Esophagus squamous epithelium (tissue), 5 donors: ENCODE results near the gene SZT2. TPM values are rescaled to one million over a fixed set of nuclear protein-coding genes. Genes with fewer than 3 reads are reported as not detected.

Experiments
- DNase-seq: peaks from one replicate; lab custom pipeline; 2025; lab: John Stamatoyannopoulos, UW
- H3K27ac ChIP-seq, 4 donors: fragments of 200-600 bp; sonication (generic); one replicate each; pipeline ENCODE4 v1.5.1; 2016 to 2019; ENCODE audit warnings: mild to moderate bottlenecking in 1 of 4
- H3K27me3 ChIP-seq, 4 donors: fragments of 200-600 bp; sonication (generic); 1 replicate in 3 of 4; 2 replicates in 1 of 4; pipeline versions ENCODE4 v1.5.1 to v1.6.0; 2017 to 2021; ENCODE audit warnings: antibody characterized with exemption in 1 of 4
- H3K36me3 ChIP-seq, 3 donors: fragments of 200-600 bp; sonication (generic); one replicate each; pipeline ENCODE4 v1.5.1; 2016 to 2019
- H3K4me1 ChIP-seq, 3 donors: fragments of 200-600 bp; sonication (generic); one replicate each; pipeline ENCODE4 v1.5.1; 2017 to 2019
- H3K4me3 ChIP-seq, 4 donors: fragments of 200-600 bp; sonication (generic); 1 replicate in 3 of 4; 2 replicates in 1 of 4; pipeline ENCODE4 v1.5.1; 2016 to 2019; ENCODE audit warnings: mild to moderate bottlenecking in 2 of 4, moderate library complexity in 1 of 4
- H3K9me3 ChIP-seq, 3 donors: fragments of 200-600 bp; sonication (generic); one replicate each; pipeline ENCODE4 v1.5.1; 2016 to 2019
- CTCF ChIP-seq, 6 experiments: fragments of 450-650 bp in 4 of 6; fragments of 200-600 bp in 2 of 6; sonication (generic) in 2 of 6; IDR thresholded peaks; one replicate each; pipeline ENCODE4 v1.5.1; 2016 to 2019; ENCODE audit warnings: antibody characterized with exemption in 6 of 6, mild to moderate bottlenecking in 4 of 6, moderate library complexity in 4 of 6
- POLR2A ChIP-seq, 4 donors: fragments of 450-650 bp; IDR thresholded peaks; one replicate each; pipeline ENCODE4 v1.6.1; 2017; ENCODE audit warnings: antibody characterized with exemption in 4 of 4, mild to moderate bottlenecking in 4 of 4, moderate library complexity in 3 of 4
- WGBS, 2 donors: methylation state at CpG; one replicate each; pipeline ENCODE4 v1.1.5; 2018; 5-methylcytosine and 5-hydroxymethylcytosine counted together
- intact Hi-C: fragments of 100-400 bp; cut with DNase I; formaldehyde crosslinking; loops from one replicate; pipeline ENCODE4 v1.15.0; 2022
- total RNA-seq, 4 donors: library from RNA; depleted of rRNA; stranded (reverse); fragments of >200 nt; gene quantifications; one replicate each; pipeline ENCODE4 v1.1.0, GENCODE V29; 2016
- donor health status: DM: yes; HTN: yes; CAD: no.

The SZT2 gene
- total RNA-seq, 4 donors from 2014 or later: 12.4 to 40.0 (median 27.7) TPM

GRCh38 chr1:43383449-43383848, 6.2 kb upstream of the SZT2 start:
- Histone ChIP-seq H3K4me1 (peaks cover 5 to 20% (median 7%) of the 10 kb centered on the region in 3 donors), H3K27ac (no peak overlapping the region), H3K9me3 (no peaks in the 10 kb centered on the region), H3K36me3 (peaks cover 23 to 82% (median 37%) of the 10 kb centered on the region in 3 donors), H3K4me3 (no peak overlapping the region), H3K27me3 (no peaks in the 10 kb centered on the region)
- 88 to 100% methylated on average over 2 of the region's 2 CpGs for WGBS, 2 donors
- no peak for DNase-seq
- TF ChIP-seq CTCF (IDR thresholded peaks at IDR 0.05) (peak in 2 of 6 experiments; percentile 4 to 22), POLR2A (IDR thresholded peaks at IDR 0.05) (no peak)
- intact Hi-C loops: no loop called here

- Histone ChIP-seq H3K9me3 (no peaks in the 10 kb centered on the region), H3K4me1 (peaks cover 23 to 42% (median 24%) of the 10 kb centered on the region in 3 donors), H3K27ac (peak overlapping the region in 3 of 4 donors; percentile 35 to 70 (median 55)), H3K4me3 (no peak overlapping the region), H3K27me3 (no peaks in the 10 kb centered on the region), H3K36me3 (peaks cover 23 to 62% (median 37%) of the 10 kb centered on the region in 3 donors)
- intact Hi-C loops: no loop called here
- no peak for TF ChIP-seq CTCF (IDR thresholded peaks at IDR 0.05)
- TF ChIP-seq POLR2A (IDR thresholded peaks at IDR 0.05): no peak
- WGBS, 2 donors: 83 to 90% methylated on average over 6 of the region's 6 CpGs
- no peak for DNase-seq
Observed at GRCh38 chr1:43386676-43387075, 3.0 kb upstream of the SZT2 start.

GRCh38 chr1:43387976-43388599, 1.6 kb upstream of the SZT2 start:
- Histone ChIP-seq H3K4me1 (peaks cover 23 to 42% (median 24%) of the 10 kb centered on the region in 3 donors), H3K27ac (peak overlapping the region; percentile 91 to 97 (median 94)), H3K4me3 (peak overlapping the region in 2 of 4 donors; percentile 75 to 98), H3K9me3 (no peaks in the 10 kb centered on the region), H3K36me3 (peaks cover 23 to 48% (median 34%) of the 10 kb centered on the region in 3 donors), H3K27me3 (no peaks in the 10 kb centered on the region)
- WGBS, 2 donors: 44 to 64% methylated on average over 4 of the region's 4 CpGs
- TF ChIP-seq POLR2A (IDR thresholded peaks at IDR 0.05) (no peak), CTCF (IDR thresholded peaks at IDR 0.05) (no peak)
- DNase-seq: no peak
- intact Hi-C loops: no loop called here

GRCh38 chr1:43388613-43389012, 1.1 kb upstream of the SZT2 start:
- Histone ChIP-seq H3K4me1 (peaks cover 23 to 42% (median 24%) of the 10 kb centered on the region in 3 donors), H3K4me3 (peak overlapping the region; percentile 75 to 98 (median 96)), H3K36me3 (peaks cover 23 to 43% (median 30%) of the 10 kb centered on the region in 3 donors), H3K9me3 (no peaks in the 10 kb centered on the region), H3K27me3 (no peaks in the 10 kb centered on the region), H3K27ac (peak overlapping the region; percentile 91 to 97 (median 94))
- no peak for DNase-seq
- TF ChIP-seq POLR2A (IDR thresholded peaks at IDR 0.05) (no peak), CTCF (IDR thresholded peaks at IDR 0.05) (no peak)
- intact Hi-C loops: no loop called here
- 36 to 51% methylated on average over 3 of the region's 3 CpGs for WGBS, 2 donors

GRCh38 chr1:43392702-43393101, 3.0 kb downstream of the SZT2 start:
- no peak for DNase-seq
- H3K27me3 ChIP-seq: no peaks in the 10 kb centered on the region
- H3K27ac ChIP-seq: no peak overlapping the region
- H3K36me3 ChIP-seq: peaks cover 0 to 39% (median 0%) of the 10 kb centered on the region in 3 donors
- no peaks in the 10 kb centered on the region for H3K9me3 ChIP-seq
- H3K4me3 ChIP-seq: no peak overlapping the region
- peaks cover 23 to 40% (median 24%) of the 10 kb centered on the region in 3 donors for H3K4me1 ChIP-seq
- 78 to 79% methylated on average over 3 of the region's 3 CpGs for WGBS, 2 donors
- TF ChIP-seq CTCF (IDR thresholded peaks at IDR 0.05): no peak
- TF ChIP-seq POLR2A (IDR thresholded peaks at IDR 0.05): no peak
- intact Hi-C loops: no loop called here
